Calu3 (cell line): ENCODE results near the gene CD70. TPM values are rescaled to one million over a fixed set of nuclear protein-coding genes. Genes with fewer than 3 reads are reported as not detected.
"Not testable (repeated sequence)": the region's sequence is repeated elsewhere in the genome, so short reads cannot be mapped to it uniquely, and the experiment has no call there.

Experiments used
- BruUV-seq: library from RNA; stranded (reverse); fragments of 400-500 nt; replicated peaks from 2 replicates; lab custom pipeline; 2021; lab: Mats Ljungman, UMichigan
- CTCF ChIA-PET: fragments of 300-600 bp; sonication (Branson Sonifier 250); formaldehyde crosslinking; loops from one replicate; lab custom pipeline; 2022; ENCODE audit warnings: antibody characterized with exemption; lab: Charles Lee
- DNase-seq: peaks from one replicate; pipeline ENCODE4 v3.0.0; 2022
- H3K27ac Mint-ChIP-seq: one replicate; pipeline ENCODE4 v1.8.0; 2022; ENCODE audit warnings: mixed read lengths; ENCODE audit not compliant: unreplicated experiment
- H3K27me3 Mint-ChIP-seq: one replicate; pipeline ENCODE4 v1.8.0; 2022; ENCODE audit warnings: mixed read lengths; ENCODE audit not compliant: unreplicated experiment
- H3K36me3 Mint-ChIP-seq: one replicate; pipeline ENCODE4 v1.8.0; 2022; ENCODE audit warnings: mild to moderate bottlenecking, moderate library complexity, mixed read lengths; ENCODE audit not compliant: insufficient read depth, unreplicated experiment
- H3K4me1 Mint-ChIP-seq: one replicate; pipeline ENCODE4 v1.8.0; 2022; ENCODE audit warnings: mild to moderate bottlenecking, low read depth, mixed read lengths; ENCODE audit not compliant: unreplicated experiment
- H3K4me3 Mint-ChIP-seq: one replicate; pipeline ENCODE4 v1.8.0; 2022; ENCODE audit warnings: mild to moderate bottlenecking, low read depth, moderate library complexity, mixed read lengths; ENCODE audit not compliant: unreplicated experiment
- H3K9me3 Mint-ChIP-seq: one replicate; pipeline ENCODE4 v1.8.0; 2022; ENCODE audit warnings: low read depth, mixed read lengths; ENCODE audit not compliant: unreplicated experiment
- CTCF ChIP-seq: fragments of 200-600 bp; IDR thresholded peaks from one replicate; pipeline ENCODE4 v1.8.0; 2022; ENCODE audit warnings: antibody characterized with exemption; ENCODE audit not compliant: unreplicated experiment
- intact Hi-C: fragments of 100-400 bp; cut with micrococcal nuclease; formaldehyde crosslinking; loops from one replicate; pipeline ENCODE4 v1.10.0; 2022; ENCODE audit not compliant: unreplicated experiment
- total RNA-seq: library from RNA; stranded (reverse); gene quantifications from 2 replicates; pipeline ENCODE4 v1.2.3, GENCODE V29; 2022

The CD70 gene
- total RNA-seq, 1 experiment from 2014 or later, result 0.68 TPM

GRCh38 chr19:6613711-6614110 is 22.8 kb upstream of the CD70 start:
- DNase-seq, result no peak
- Mint-ChIP-seq H3K36me3 (no peaks in the 10 kb centered on the region), H3K27me3 (peaks cover 50% of the 10 kb centered on the region), H3K27ac (no peak overlapping the region), H3K4me1 (no peaks in the 10 kb centered on the region), H3K4me3 (no peak overlapping the region), H3K9me3 (peaks cover 2% of the 10 kb centered on the region)
- CTCF ChIA-PET, result interaction anchor here (0.6 kb wide), 1 partner anchor 122 kb away, joined by 4 read pairs; no protein-coding TSS in a partner anchor
- no peak for TF ChIP-seq CTCF
- intact Hi-C loops, result no loop called here
- BruUV-seq, result no TSS peak

GRCh38 chr19:6610934-6611852 is 20.2 kb upstream of the CD70 start:
- Mint-ChIP-seq H3K27me3 (peaks cover 30% of the 10 kb centered on the region), H3K4me1 (no peaks in the 10 kb centered on the region), H3K36me3 (no peaks in the 10 kb centered on the region), H3K9me3 (peaks cover 2% of the 10 kb centered on the region), H3K27ac (no peak overlapping the region), H3K4me3 (no peak overlapping the region)
- no peak for DNase-seq
- CTCF ChIA-PET, result interaction anchor here (0.7 kb wide), 1 partner anchor 304 kb away, joined by 5 read pairs; no protein-coding TSS in a partner anchor
- no TSS peak for BruUV-seq
- intact Hi-C loops, result no loop called here
- TF ChIP-seq CTCF, result no peak

- no peak overlapping the region for H3K27ac Mint-ChIP-seq
- no peak overlapping the region for H3K4me3 Mint-ChIP-seq
- H3K9me3 Mint-ChIP-seq, result no peaks in the 10 kb centered on the region
- no peak for TF ChIP-seq CTCF
- H3K36me3 Mint-ChIP-seq, result peaks cover 2% of the 10 kb centered on the region
- no peak for DNase-seq
- intact Hi-C loops, result no loop called here
- BruUV-seq, result no TSS peak
- CTCF ChIA-PET, result interaction anchor here (0.5 kb wide), 1 partner anchor 24 kb away, joined by 4 read pairs; no protein-coding TSS in a partner anchor
- H3K4me1 Mint-ChIP-seq, result peaks cover 3% of the 10 kb centered on the region
- peaks cover 17% of the 10 kb centered on the region for H3K27me3 Mint-ChIP-seq
These were observed 18.0 kb upstream of the CD70 start for GRCh38 chr19:6608940-6609339.

- H3K9me3 Mint-ChIP-seq, H3K27ac Mint-ChIP-seq, intact Hi-C loops, CTCF ChIA-PET, H3K36me3 Mint-ChIP-seq, H3K4me3 Mint-ChIP-seq, H3K4me1 Mint-ChIP-seq, BruUV-seq, DNase-seq: not testable (repeated sequence)
- peaks cover 17% of the 10 kb centered on the region for H3K27me3 Mint-ChIP-seq
These were observed 17.2 kb upstream of the CD70 start for GRCh38 chr19:6608146-6608545.

- H3K4me3 Mint-ChIP-seq, H3K27ac Mint-ChIP-seq, H3K36me3 Mint-ChIP-seq, DNase-seq, H3K4me1 Mint-ChIP-seq, intact Hi-C loops, BruUV-seq, H3K9me3 Mint-ChIP-seq: not testable (repeated sequence)
- CTCF ChIA-PET, result interaction anchor here (0.5 kb wide), 1 partner anchor 24 kb away, joined by 3 read pairs; no protein-coding TSS in a partner anchor
- peaks cover 15% of the 10 kb centered on the region for H3K27me3 Mint-ChIP-seq
These were observed 15.5 kb upstream of the CD70 start for GRCh38 chr19:6606276-6607070.
